ENCODE data around the gene L3HYPDH. TPM values are rescaled to one million over a fixed set of nuclear protein-coding genes. Genes with fewer than 3 reads are reported as not detected.

Gene L3HYPDH
- total and polyA plus RNA-seq, 2 of the 13 experiments (the other 11 are each of a cell fraction or from before 2014, with no cell fraction given), result 30.5 to 36.6 TPM

DNA sequence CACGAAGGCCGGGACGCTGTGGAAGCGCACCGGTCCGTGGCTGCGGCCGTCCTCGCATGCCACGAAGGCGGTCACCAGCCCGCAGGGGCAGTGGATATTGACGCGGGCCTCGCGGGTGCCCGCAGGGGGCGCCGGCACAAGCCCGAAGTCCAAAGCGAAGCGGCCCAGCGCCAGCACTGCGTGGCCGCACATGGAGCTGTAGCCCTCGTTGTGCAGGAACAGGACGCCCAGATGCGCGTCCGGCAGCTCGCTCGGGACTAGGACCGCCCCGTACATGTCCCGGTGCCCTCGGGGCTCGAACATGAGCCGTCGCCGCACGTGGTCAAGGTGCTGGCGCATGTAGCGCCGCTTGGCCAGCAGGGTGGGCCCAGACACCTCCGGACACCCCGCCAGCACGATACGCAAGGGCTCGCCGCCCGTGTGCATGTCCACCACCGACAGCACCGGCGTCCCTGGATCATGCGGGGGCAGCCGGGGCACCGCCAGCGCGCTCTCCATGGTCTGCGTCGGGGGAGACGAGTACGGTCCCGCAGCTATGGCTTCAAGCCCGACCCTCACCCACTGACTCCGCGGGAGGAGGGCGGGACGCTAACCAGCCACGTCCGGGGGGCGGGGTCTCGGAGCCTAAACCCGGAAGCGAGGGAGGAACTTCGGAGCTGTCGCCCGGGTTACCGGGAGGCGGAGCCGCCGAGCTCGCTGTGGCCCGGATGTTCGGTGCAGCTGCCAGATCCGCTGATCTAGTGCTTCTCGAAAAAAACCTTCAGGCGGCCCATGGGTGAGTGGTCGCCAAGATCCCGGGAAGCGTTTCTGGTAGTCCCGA lies at the start of gene L3HYPDH, which contains the start of gene JKAMP (continued):
- TF ChIP-seq, protein P1, sequence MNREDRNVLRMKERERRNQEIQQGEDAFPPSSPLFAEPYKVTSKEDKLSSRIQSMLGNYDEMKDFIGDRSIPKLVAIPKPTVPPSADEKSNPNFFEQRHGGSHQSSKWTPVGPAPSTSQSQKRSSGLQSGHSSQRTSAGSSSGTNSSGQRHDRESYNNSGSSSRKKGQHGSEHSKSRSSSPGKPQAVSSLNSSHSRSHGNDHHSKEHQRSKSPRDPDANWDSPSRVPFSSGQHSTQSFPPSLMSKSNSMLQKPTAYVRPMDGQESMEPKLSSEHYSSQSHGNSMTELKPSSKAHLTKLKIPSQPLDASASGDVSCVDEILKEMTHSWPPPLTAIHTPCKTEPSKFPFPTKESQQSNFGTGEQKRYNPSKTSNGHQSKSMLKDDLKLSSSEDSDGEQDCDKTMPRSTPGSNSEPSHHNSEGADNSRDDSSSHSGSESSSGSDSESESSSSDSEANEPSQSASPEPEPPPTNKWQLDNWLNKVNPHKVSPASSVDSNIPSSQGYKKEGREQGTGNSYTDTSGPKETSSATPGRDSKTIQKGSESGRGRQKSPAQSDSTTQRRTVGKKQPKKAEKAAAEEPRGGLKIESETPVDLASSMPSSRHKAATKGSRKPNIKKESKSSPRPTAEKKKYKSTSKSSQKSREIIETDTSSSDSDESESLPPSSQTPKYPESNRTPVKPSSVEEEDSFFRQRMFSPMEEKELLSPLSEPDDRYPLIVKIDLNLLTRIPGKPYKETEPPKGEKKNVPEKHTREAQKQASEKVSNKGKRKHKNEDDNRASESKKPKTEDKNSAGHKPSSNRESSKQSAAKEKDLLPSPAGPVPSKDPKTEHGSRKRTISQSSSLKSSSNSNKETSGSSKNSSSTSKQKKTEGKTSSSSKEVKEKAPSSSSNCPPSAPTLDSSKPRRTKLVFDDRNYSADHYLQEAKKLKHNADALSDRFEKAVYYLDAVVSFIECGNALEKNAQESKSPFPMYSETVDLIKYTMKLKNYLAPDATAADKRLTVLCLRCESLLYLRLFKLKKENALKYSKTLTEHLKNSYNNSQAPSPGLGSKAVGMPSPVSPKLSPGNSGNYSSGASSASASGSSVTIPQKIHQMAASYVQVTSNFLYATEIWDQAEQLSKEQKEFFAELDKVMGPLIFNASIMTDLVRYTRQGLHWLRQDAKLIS (CRISPR knock-in tag; IDR thresholded peaks at IDR 0.05), result peak; percentile 86
- TF ChIP-seq FOXO1 (CRISPR knock-in tag; IDR thresholded peaks at IDR 0.05) (peak; percentile 79), ZNF773 (CRISPR knock-in tag; IDR thresholded peaks at IDR 0.05; ENCODE audit: borderline replicate concordance) (no peak; the same call in 1 of the 2 replicates), SOX6 (IDR thresholded peaks at IDR 0.05) (no peak), SOX6 (CRISPR knock-in tag; IDR thresholded peaks at IDR 0.05) (peak; percentile 71), IKZF1 (IDR thresholded peaks at IDR 0.05) (no peak), ETV6 (CRISPR knock-in tag; conservative IDR thresholded peaks at IDR 0.05) (peak; percentile 70), SIX1 (CRISPR knock-in tag; IDR thresholded peaks at IDR 0.05; ENCODE audit: borderline replicate concordance) (peak; percentile 3; the same call in 1 of the 2 replicates), ZNF577 (CRISPR knock-in tag; IDR thresholded peaks at IDR 0.05; ENCODE audit: borderline replicate concordance, low read depth) (no peak), TBL1XR1 (IDR thresholded peaks at IDR 0.05; ENCODE audit: borderline replicate concordance, low read length, partially characterized antibody) (no peak), ZNF746 (CRISPR knock-in tag; IDR thresholded peaks at IDR 0.05) (peak; percentile 75), ZNF121 (CRISPR knock-in tag; IDR thresholded peaks at IDR 0.05) (peak; percentile 50), KAT8 (CRISPR knock-in tag; IDR thresholded peaks at IDR 0.05) (peak; percentile 83), SRSF9 (IDR thresholded peaks at IDR 0.05; ENCODE audit: borderline replicate concordance, insufficient read depth, low read depth, low read length, poor library complexity, severe bottlenecking) (no peak), MBNL3 (CRISPR knock-in tag; conservative IDR thresholded peaks at IDR 0.05) (no peak), RARA (CRISPR knock-in tag; IDR thresholded peaks at IDR 0.05) (peak; percentile 46; the same call in 1 of the 2 replicates), ARID2 (CRISPR knock-in tag; IDR thresholded peaks at IDR 0.05; ENCODE audit: borderline replicate concordance) (peak; percentile 99), RXRB (CRISPR knock-in tag; IDR thresholded peaks at IDR 0.05; ENCODE audit: borderline replicate concordance) (peak; percentile 50)
- TF ChIP-seq, protein P2, sequence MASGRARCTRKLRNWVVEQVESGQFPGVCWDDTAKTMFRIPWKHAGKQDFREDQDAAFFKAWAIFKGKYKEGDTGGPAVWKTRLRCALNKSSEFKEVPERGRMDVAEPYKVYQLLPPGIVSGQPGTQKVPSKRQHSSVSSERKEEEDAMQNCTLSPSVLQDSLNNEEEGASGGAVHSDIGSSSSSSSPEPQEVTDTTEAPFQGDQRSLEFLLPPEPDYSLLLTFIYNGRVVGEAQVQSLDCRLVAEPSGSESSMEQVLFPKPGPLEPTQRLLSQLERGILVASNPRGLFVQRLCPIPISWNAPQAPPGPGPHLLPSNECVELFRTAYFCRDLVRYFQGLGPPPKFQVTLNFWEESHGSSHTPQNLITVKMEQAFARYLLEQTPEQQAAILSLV (CRISPR knock-in tag; IDR thresholded peaks at IDR 0.05; ENCODE audit: borderline replicate concordance), result no peak; the same call in 1 of the 2 replicates
- TF ChIP-seq, protein P3, sequence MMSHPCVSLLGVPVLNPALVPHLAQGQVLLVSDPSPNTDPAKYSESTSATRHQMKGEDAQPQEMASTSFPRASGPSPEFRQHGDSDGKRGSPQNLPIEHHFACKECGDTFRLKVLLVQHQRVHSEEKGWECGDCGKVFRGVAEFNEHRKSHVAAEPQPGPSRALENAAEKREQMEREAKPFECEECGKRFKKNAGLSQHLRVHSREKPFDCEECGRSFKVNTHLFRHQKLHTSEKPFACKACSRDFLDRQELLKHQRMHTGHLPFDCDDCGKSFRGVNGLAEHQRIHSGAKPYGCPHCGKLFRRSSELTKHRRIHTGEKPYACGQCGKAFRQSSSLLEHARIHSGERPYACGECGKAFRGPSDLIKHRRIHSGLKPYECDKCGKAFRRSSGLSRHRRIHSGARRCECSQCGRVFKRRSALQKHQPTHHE (CRISPR knock-in tag; IDR thresholded peaks at IDR 0.05; ENCODE audit: borderline replicate concordance), result peak; percentile 97; the same call in 1 of the 2 replicates
- TF ChIP-seq, protein P4, sequence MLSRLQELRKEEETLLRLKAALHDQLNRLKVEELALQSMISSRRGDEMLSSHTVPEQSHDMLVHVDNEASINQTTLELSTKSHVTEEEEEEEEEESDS (CRISPR knock-in tag; IDR thresholded peaks at IDR 0.05; ENCODE audit: borderline replicate concordance), result peak; percentile 79; the same call in 1 of the 2 replicates
- TF ChIP-seq, protein P5, sequence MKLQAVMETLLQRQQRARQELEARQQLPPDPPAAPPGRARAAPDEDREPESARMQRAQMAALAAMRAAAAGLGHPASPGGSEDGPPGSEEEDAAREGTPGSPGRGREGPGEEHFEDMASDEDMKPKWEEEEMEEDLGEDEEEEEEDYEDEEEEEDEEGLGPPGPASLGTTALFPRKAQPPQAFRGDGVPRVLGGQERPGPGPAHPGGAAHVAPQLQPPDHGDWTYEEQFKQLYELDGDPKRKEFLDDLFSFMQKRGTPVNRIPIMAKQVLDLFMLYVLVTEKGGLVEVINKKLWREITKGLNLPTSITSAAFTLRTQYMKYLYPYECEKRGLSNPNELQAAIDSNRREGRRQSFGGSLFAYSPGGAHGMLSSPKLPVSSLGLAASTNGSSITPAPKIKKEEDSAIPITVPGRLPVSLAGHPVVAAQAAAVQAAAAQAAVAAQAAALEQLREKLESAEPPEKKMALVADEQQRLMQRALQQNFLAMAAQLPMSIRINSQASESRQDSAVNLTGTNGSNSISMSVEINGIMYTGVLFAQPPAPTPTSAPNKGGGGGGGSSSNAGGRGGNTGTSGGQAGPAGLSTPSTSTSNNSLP (IDR thresholded peaks at IDR 0.05; ENCODE audit: low read depth, low read length), result no peak
